ENCODE measurements around the gene HOXB8.
A peak's percentile ranks its signal among the peaks of the same experiment; 100 is the strongest.

The HOXB8 gene

GRCh38 chr17:48596000-48596734, 18.9 kb downstream of the HOXB8 start:
- DNase-seq: no peak

DNA sequence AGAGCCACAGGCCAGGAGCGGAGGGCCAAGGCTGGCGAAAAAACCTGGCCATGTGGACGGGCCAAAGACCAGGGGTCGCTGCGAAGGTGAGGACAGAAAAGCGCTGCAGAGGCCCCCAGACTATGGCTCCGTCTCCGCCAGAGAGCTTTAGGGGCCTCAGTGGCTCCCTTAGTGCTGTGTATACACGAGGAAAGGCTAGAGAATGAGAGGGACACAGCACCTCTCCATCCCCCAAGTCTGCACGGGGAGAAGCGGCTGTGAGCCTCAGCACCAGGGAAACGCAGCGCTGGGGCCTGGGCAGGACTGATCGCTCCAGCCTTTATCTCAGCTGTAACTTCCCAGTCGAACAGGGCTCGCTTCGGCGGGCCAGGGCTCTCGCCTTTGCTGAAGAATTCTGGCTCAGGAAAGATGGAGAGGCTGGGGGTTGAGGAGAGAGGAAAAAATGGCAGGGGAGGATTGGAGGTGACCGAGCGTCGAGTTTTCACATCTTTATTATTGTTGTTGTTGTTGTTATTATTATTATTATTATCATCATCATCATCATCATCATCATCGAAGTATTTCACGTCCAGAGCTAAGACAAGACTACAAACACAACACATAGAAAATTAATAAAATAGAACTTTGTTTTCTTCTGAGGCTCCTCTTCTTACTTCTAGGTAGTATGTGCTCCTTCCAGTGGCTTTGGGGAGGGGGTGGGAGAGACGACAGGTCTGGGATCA, 19.7 kb downstream of the HOXB8 start:
- DNase-seq: no peak

GRCh38 chr17:48594538-48595277, 20.4 kb downstream of the HOXB8 start:
- no peak for DNase-seq

GRCh38 chr17:48593840-48594537, 21.1 kb downstream of the HOXB8 start:
- peak; percentile 77 for DNase-seq

DNA sequence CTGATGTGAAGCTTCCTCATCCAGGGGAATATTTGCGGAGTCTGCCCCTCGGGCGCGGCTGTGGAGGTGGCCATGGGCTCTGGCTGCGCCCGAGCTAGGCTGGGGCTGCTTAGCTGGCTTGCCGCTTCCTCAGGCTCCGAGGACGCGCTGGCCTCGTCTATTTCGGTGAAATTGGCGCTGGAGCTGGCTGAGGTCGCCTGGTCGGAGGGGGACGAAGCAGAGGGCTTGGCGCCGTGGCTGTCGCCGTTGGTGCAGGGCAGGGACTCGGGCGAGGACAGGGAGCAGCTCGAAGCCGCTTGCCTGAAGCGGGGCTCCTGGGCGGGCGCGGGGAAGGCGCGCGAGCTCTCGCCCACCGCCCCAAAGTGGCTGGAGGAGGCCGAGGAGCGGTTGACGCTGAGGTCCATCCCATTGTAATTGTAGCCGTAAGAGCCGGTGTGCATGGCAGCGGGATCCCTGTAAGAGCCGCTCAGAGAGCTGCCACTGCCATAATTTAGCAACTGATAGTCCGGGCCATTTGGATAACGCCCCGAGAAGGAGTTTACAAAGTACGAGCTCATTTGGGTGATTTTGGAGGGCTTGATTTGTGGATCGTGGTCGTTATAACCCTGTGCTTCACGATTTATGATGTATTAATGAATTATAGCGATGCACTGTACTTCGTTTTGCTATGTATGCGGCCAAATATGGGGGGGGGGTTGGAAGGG, 21.8 kb downstream of the HOXB8 start, which contains the start of gene HOXB5:
TSS of gene HOXB5 (minus strand) at position 654 of the 704 bp plus-strand sequence. CDS start at position 557, 97 bp downstream.
- DNase-seq: no peak

DNA sequence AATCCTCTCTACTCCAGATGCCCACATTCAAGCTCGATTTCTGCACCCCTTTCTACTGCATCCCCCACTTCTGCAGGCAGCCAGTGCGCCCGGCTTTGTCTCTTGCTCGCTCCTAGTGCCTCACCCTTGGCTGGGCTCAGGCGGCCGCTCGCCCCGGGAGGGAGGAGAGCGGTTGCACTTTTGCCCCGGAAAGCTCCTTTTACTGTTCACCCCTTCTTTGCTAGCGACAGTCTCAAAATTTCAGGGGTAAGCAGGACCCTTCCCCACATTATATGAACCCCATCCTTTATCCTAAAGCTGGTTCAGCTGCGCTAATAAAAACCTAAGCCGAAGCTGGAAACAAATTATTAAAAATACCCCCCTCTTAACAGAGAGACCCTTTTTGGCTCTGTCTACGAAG, 22.5 kb downstream of the HOXB8 start:
- no peak for DNase-seq

DNA sequence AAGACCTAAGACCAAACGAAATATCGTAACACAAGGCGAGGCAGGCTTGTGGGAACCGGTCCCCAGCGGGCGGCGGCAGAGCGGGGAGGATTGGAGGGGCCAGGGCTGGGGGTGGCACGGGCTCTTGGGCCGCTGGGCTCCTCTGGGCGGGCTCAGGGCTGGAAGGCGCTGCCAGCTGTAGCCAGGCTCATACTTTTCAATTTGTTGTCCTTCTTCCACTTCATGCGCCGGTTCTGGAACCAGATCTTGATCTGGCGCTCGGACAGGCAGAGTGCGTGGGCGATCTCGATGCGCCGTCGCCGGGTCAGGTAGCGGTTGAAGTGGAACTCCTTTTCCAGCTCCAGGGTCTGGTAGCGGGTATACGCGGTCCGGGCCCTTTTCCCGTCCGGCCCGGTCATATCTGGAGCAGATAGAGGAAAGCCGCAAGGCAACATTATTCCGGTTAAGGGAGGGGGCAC, 23.0 kb downstream of the HOXB8 start:
- DNase-seq: no peak

DNA sequence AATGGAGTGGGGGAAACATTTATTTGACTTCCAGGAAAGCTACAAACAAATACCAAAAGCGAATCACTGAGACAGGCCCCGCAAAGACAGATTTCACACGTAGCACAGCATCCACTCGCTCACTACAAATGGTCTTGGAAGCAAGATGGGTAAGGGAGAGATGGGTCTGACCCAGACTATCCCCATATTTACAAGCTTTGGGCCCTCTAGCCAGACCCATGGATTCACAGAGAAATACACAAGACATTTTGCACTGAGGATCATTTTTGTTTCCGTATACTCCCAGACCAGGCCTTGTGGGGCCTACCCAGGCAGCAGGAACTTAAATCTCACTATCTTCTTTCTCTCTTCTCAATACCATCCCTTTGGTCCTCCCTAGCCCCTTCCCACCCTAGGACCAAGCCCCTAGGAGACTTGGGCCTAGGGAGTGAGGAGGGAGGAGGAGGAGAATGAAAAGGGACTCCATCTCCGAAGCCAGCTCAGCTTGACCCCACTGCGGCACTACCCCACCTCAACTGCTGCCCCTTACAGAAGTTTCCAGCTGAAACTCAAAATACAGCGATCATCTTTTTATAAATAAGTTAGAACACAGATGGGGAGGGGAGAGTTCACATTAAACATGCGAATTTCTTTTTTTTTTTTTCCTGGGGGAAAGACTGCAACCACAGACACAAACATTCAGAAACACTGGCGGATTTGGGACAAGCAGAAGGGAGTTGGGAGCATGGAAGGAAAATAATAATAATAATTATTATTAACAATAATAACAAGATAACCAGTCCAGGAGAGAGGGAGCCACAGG, 23.6 kb downstream of the HOXB8 start:
- DNase-seq: no peak

- no peak for DNase-seq
Measured at GRCh38 chr17:48590607-48591161, 24.4 kb downstream of the HOXB8 start.

- no peak for DNase-seq
Measured at GRCh38 chr17:48589831-48590606, 25.1 kb downstream of the HOXB8 start, which contains the start of gene HOXB3. Gene HOXB3 (minus strand): TSS chr17:48590241. CDS start chr17:48552474, 37,767 bp downstream.

GRCh38 chr17:48589060-48589830, 25.8 kb downstream of the HOXB8 start:
- no peak for DNase-seq

DNA sequence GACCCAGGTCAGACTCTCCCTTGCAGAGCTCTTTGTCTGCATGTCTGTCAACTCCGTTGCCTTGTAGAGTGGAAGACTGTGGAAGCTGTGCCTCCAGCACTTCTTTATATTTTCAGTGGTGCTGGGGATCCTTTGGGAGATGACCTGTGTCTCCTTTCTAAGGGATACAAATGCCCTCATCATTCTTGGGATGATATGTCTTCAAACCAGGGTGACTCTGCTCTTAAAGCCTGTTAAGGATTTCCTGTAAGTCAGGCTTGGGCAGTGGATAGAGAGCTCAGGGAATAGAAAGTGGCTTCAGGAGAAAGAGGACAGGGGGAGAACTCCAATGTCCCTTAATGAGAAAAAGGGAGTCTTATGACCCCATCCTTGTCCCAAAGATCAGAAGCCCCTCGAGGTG, 26.6 kb downstream of the HOXB8 start:
- DNase-seq: no peak

GRCh38 chr17:48588074-48588415, 27.0 kb downstream of the HOXB8 start:
- DNase-seq: no peak

DNA sequence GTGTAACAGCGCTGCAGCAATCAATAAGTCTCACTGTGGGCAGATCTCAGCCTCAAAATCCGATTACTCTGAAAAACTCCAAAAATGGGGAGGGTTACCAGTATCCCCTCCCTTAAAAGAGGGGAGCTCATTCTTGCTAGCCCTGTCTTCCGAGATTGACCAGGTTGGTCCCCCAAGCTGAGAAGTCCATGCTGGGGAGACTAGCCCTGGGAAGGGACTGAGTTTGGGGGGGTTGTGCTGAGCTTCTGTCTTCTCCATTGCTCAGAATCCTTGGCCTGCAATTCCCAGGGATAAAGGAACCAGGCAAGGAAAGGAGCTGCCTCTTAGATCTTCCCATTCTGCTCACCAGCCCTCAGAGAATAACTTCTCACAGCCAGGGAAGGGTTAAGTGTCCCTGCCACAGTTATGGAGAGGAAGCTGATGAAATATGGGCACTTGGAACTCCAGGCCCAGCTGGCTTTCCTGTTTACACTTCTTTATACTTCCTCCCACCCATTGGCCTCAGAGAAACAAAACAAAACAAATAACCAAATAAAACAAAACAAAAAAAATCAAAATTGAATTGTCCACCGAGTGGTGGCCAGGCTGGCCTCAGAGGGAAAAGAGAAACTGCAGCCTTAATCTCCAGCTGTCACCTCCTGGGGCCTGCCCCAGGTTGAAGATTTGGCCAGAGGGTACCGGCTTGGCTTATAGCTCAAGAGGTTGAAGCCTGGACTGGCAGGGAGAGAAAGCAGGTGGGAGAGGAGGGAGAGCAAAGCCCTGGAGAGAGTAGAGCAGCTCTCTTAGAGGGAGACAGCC, 27.6 kb downstream of the HOXB8 start:
- no peak for DNase-seq

DNA sequence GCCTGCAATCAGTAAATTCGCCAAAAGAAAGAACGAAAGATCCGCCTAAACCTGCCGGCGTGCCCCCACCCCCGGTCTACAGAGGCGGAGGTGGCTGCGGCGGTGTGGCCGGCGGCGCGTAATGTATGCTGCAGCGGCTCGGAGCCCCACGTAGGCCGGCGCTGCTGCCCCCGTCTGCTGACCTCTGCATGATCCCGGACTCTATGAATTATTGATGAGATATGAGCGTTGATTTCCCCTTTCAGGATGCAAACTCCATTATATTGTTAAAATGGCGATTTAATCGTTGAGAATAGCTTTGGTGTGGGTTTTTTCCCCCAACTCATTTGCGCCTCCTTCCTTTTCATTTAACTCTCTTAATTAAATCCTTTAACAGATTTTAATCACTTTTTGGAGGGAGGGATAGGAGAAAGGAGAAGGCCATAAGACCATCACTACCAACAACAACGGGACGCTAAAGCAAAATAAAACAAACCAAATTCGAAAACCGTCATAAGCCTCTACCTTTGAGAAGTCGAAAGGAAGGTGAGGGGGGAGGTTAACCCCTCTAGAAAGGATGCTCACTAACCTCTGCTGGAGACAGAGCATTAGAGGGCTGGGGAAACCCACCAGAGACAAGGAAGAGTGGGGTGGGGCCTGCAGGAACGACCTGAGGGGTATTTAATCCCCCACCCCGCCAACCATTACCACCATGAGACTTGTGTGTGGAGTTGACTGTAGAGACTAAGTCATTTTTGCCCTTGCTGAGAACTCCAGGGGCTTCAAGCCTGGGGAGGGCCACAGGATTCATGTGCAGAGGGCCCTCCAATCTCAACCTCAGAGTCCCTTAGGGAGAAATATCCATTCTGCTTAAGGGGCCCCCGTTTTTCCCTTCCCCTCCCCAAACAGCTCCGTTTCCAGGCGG, 28.5 kb downstream of the HOXB8 start:
- no peak for DNase-seq

- no peak for DNase-seq
Measured at GRCh38 chr17:48584223-48584741, 30.8 kb downstream of the HOXB8 start.

GRCh38 chr17:48583708-48584222, 31.3 kb downstream of the HOXB8 start:
- no peak for DNase-seq

Data from central memory CD4-positive, alpha-beta T cell (primary cell).